Measurements from ENCODE around the gene ETNK1. TPM values are rescaled to one million over a fixed set of nuclear protein-coding genes. Genes with fewer than 3 reads are reported as not detected.
"Not testable (repeated sequence)": the region's sequence is repeated elsewhere in the genome, so short reads cannot be mapped to it uniquely, and the experiment has no call there.

The ETNK1 gene
- total RNA-seq, 5 donors from 2014 or later (not counting 1 experiment from before 2014, with no cell fraction given): 50.9 to 77.4 (median 69.9) TPM

DNA sequence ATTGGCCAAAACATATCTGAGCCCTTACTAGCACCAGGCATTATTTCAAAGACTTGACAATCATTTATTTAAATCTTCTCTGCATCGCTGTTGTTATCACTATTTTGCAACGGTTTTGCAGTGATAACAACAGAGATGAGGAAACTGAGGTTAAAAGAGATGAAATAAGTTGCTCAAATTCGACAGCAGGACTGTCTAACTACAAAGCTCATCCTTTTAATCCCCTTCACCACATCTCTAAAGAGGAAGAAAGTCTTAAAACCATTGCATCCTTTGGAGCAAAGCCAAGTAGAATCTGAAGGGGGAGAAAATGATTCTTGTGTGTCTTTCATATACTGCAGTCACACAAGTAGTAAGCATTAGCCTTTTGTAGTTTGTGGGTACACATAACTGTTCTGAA, 14.8 kb upstream of the ETNK1 start:
- DNase-seq (no peak), ATAC-seq (replicated peaks in 1 of 4) (no peak)
- peaks cover 5 to 19% (median 14%) of the 10 kb centered on the region in 3 donors for H3K9me3 Mint-ChIP-seq
- H3K27ac ChIP-seq (ENCODE audit: low read length): no peak overlapping the region
- no peaks in the 10 kb centered on the region for H3K36me3 Mint-ChIP-seq
- H3K4me3 Mint-ChIP-seq: no peak overlapping the region
- peaks cover 0 to 3% of the 10 kb centered on the region in 2 experiments for H3K27me3 ChIP-seq (replicated peaks in 1 of 2; ENCODE audit: control insufficient read depth in 2 of 2, extremely low read depth in 1 of 2, insufficient read depth in 2 of 2, low read length in 1 of 2)
- H3K27me3 Mint-ChIP-seq: peaks cover 0 to 1% of the 10 kb centered on the region in 2 donors
- peaks cover 0 to 3% (median 0%) of the 10 kb centered on the region in 3 donors for H3K4me1 Mint-ChIP-seq
- ChIA-PET CTCF (interaction anchor here in 1 of 2 donors (0.7 kb wide), 2 partner anchors 21 to 116 kb away, joined by 3 read pairs; no protein-coding TSS in a partner anchor), POLR2A (no interaction called here)
- WGBS (ENCODE audit: insufficient coverage): no CpG with 5 or more reads among the region's 3 CpGs
- H3K4me1 ChIP-seq (ENCODE audit: control insufficient read depth in 1 of 2, extremely low read depth in 1 of 2, insufficient read depth in 2 of 2, low read length in 2 of 2): no peaks in the 10 kb centered on the region
- H3K4me3 ChIP-seq (ENCODE audit: control insufficient read depth in 1 of 2, extremely low read depth in 1 of 2, low read length in 1 of 2): no peak overlapping the region
- H3K36me3 ChIP-seq (ENCODE audit: control insufficient read depth in 2 of 2, extremely low read depth in 1 of 2, insufficient read depth in 1 of 2, low read length in 1 of 2): no peaks in the 10 kb centered on the region
- no peaks in the 10 kb centered on the region for H3K9me3 ChIP-seq
- no peak overlapping the region for H3K27ac Mint-ChIP-seq

DNA sequence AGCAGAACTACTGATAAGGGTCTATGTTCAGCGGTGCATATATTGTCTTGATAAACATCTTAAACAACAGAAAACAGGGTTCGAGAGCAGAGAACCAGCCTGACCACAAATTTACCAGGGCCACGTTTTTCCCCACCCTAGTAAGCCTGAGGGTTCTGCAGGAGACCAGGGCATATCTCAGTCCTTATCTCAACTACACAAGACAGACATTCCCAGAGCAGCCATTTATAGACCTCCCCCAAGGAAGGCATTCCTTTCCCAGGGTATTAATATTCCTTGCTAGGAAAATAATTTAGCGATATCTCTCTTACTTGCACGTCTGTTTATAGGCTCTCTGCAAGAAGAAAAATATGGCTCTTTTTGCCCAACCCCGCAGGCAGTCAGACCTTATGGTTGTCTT, 12.1 kb upstream of the ETNK1 start:
- H3K27me3 Mint-ChIP-seq; H3K36me3 Mint-ChIP-seq; H3K4me1 Mint-ChIP-seq; H3K4me1 ChIP-seq (ENCODE audit: control insufficient read depth in 1 of 2, extremely low read depth in 1 of 2, insufficient read depth in 2 of 2, low read length in 2 of 2); H3K27me3 ChIP-seq (replicated peaks in 1 of 2; ENCODE audit: control insufficient read depth in 2 of 2, extremely low read depth in 1 of 2, insufficient read depth in 2 of 2, low read length in 1 of 2); H3K27ac Mint-ChIP-seq; ATAC-seq (replicated peaks in 1 of 4); H3K36me3 ChIP-seq (ENCODE audit: control insufficient read depth in 2 of 2, extremely low read depth in 1 of 2, insufficient read depth in 1 of 2, low read length in 1 of 2); POLR2A ChIA-PET; DNase-seq; H3K4me3 Mint-ChIP-seq; CTCF ChIA-PET; H3K9me3 ChIP-seq; H3K27ac ChIP-seq (ENCODE audit: low read length); H3K4me3 ChIP-seq (ENCODE audit: control insufficient read depth in 1 of 2, extremely low read depth in 1 of 2, low read length in 1 of 2): not testable (repeated sequence)
- peaks cover 5 to 25% (median 17%) of the 10 kb centered on the region in 3 donors for H3K9me3 Mint-ChIP-seq
- 74% methylated on average over 3 of the region's 6 CpGs for WGBS (ENCODE audit: insufficient coverage)

DNA sequence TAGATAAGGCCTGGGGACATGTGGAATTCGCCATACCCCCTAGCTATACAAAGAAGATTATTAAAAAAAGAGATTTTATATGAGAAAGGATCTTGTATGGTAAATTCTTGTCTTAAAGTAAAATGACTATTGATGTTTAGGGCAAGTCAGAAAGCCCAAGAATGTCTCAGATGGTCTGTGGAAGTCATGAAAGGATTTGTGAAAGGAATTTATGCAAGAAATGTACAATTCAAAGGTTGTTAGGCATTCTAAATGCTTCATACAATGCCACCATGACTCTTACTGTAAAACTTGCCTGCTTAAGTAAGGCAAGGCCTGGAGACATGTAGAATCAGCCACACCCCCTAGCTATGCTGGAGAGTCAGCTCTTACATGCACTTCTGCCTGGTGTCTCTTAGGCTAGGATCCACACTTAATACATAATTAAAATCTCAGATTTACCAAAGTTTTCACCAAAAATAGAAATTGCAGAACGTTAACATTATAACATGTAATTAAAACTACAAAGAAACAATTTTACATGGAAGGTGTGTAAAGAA, 8.9 kb upstream of the ETNK1 start:
- H3K27ac ChIP-seq (ENCODE audit: low read length): no peak overlapping the region
- Mint-ChIP-seq H3K4me3 (no peak overlapping the region), H3K27ac (no peak overlapping the region), H3K4me1 (no peaks in the 10 kb centered on the region), H3K36me3 (no peaks in the 10 kb centered on the region), H3K9me3 (peaks cover 5 to 21% (median 17%) of the 10 kb centered on the region in 3 donors), H3K27me3 (peaks cover 0 to 3% of the 10 kb centered on the region in 2 donors)
- H3K27me3 ChIP-seq (replicated peaks in 1 of 2; ENCODE audit: control insufficient read depth in 2 of 2, extremely low read depth in 1 of 2, insufficient read depth in 2 of 2, low read length in 1 of 2): peaks cover 0 to 3% of the 10 kb centered on the region in 2 experiments
- no peaks in the 10 kb centered on the region for H3K9me3 ChIP-seq
- ATAC-seq (replicated peaks in 1 of 4) (no peak), DNase-seq (no peak)
- CTCF ChIA-PET: no interaction called here
- H3K36me3 ChIP-seq (ENCODE audit: control insufficient read depth in 2 of 2, extremely low read depth in 1 of 2, insufficient read depth in 1 of 2, low read length in 1 of 2): no peaks in the 10 kb centered on the region
- no peaks in the 10 kb centered on the region for H3K4me1 ChIP-seq (ENCODE audit: control insufficient read depth in 1 of 2, extremely low read depth in 1 of 2, insufficient read depth in 2 of 2, low read length in 2 of 2)
- no CpG with 5 or more reads among the region's 2 CpGs for WGBS (ENCODE audit: insufficient coverage)
- H3K4me3 ChIP-seq (ENCODE audit: control insufficient read depth in 1 of 2, extremely low read depth in 1 of 2, low read length in 1 of 2): no peak overlapping the region
- POLR2A ChIA-PET: no interaction called here

DNA sequence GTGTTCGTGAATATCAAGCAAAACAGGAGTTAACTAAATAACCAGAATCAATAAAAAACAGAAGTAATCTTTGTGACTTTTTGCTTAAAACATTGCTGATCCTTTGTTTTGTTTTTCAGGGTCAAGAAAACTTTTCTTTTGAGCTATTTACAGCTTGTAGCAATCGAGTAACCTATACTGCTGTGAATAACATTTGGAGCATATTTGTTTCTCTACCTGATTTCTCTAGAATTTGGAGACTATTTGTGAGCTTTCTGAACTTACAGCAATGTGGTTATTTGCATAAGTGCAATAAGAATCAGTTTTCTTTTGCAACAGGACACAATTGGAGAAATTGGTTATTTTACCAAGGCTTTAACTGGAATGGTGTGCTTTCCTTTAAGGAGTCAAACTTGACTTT, 7.3 kb upstream of the ETNK1 start:
- ATAC-seq (replicated peaks in 1 of 4) (no peak), DNase-seq (no peak)
- Histone ChIP-seq H3K9me3 (no peaks in the 10 kb centered on the region), H3K36me3 (ENCODE audit: control insufficient read depth in 2 of 2, extremely low read depth in 1 of 2, insufficient read depth in 1 of 2, low read length in 1 of 2) (no peaks in the 10 kb centered on the region), H3K27ac (ENCODE audit: low read length) (no peak overlapping the region), H3K4me1 (ENCODE audit: control insufficient read depth in 1 of 2, extremely low read depth in 1 of 2, insufficient read depth in 2 of 2, low read length in 2 of 2) (no peaks in the 10 kb centered on the region), H3K27me3 (replicated peaks in 1 of 2; ENCODE audit: control insufficient read depth in 2 of 2, extremely low read depth in 1 of 2, insufficient read depth in 2 of 2, low read length in 1 of 2) (peaks cover 0 to 4% of the 10 kb centered on the region in 2 experiments), H3K4me3 (ENCODE audit: control insufficient read depth in 1 of 2, extremely low read depth in 1 of 2, low read length in 1 of 2) (no peak overlapping the region)
- H3K4me1 Mint-ChIP-seq: no peaks in the 10 kb centered on the region
- POLR2A ChIA-PET: interaction anchor here in 1 of 2 donors (0.6 kb wide), 1 partner anchor 10 kb away, joined by 3 read pairs; no protein-coding TSS in a partner anchor
- no CpG with 5 or more reads among the region's 2 CpGs for WGBS (ENCODE audit: insufficient coverage)
- CTCF ChIA-PET: no interaction called here
- no peak overlapping the region for H3K27ac Mint-ChIP-seq
- H3K36me3 Mint-ChIP-seq: no peaks in the 10 kb centered on the region
- H3K9me3 Mint-ChIP-seq: peaks cover 0 to 15% (median 11%) of the 10 kb centered on the region in 3 donors
- no peak overlapping the region for H3K4me3 Mint-ChIP-seq
- peaks cover 5 to 6% of the 10 kb centered on the region in 2 donors for H3K27me3 Mint-ChIP-seq

DNA sequence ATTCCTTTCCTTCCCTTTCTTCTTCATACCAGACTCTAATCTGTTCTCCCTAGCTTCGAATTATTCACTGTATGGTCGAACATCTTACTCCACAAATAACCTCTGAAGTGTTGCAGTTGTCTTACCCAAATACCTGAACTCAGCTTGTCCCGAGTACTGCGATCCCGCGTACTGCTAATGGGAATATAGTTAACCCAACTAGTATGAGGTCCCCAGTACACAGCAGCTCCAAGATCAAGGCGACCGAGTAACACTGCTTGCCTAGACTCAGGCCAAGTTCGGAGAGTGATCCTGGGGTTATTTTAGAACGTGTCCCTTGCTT, 462 bp upstream of the ETNK1 start:
- Histone ChIP-seq H3K4me3 (ENCODE audit: control insufficient read depth in 1 of 2, extremely low read depth in 1 of 2, low read length in 1 of 2) (peak overlapping the region; percentile 84 to 97), H3K27me3 (replicated peaks in 1 of 2; ENCODE audit: control insufficient read depth in 2 of 2, extremely low read depth in 1 of 2, insufficient read depth in 2 of 2, low read length in 1 of 2) (peaks cover 0 to 4% of the 10 kb centered on the region in 2 experiments), H3K27ac (ENCODE audit: low read length) (peak overlapping the region; percentile 93), H3K4me1 (ENCODE audit: control insufficient read depth in 1 of 2, extremely low read depth in 1 of 2, insufficient read depth in 2 of 2, low read length in 2 of 2) (peaks cover 8 to 35% of the 10 kb centered on the region in 2 experiments), H3K9me3 (no peaks in the 10 kb centered on the region), H3K36me3 (ENCODE audit: control insufficient read depth in 2 of 2, extremely low read depth in 1 of 2, insufficient read depth in 1 of 2, low read length in 1 of 2) (no peaks in the 10 kb centered on the region)
- CTCF ChIA-PET: interaction anchor here (0.8 to 1.6 kb wide), 6 partner anchors 16 to 96 kb away, joined by 3 to 5 read pairs (median 3); partner anchors contain the start of gene C2CD5 (in 2 of the 2)
- H3K9me3 Mint-ChIP-seq: no peaks in the 10 kb centered on the region
- H3K4me1 Mint-ChIP-seq: peaks cover 36 to 45% (median 40%) of the 10 kb centered on the region in 3 donors
- peak overlapping the region; percentile 85 to 99 (median 90) for H3K4me3 Mint-ChIP-seq
- POLR2A ChIA-PET: interaction anchor here (0.8 to 1.0 kb wide), 3 partner anchors 13 to 95 kb away, joined by 3 to 5 read pairs (median 3); partner anchors contain the start of gene C2CD5 (in 1 of the 2)
- peak in 4 of 35 experiments; percentile 2 to 7 (median 5) for DNase-seq
- WGBS (ENCODE audit: insufficient coverage): 21% methylated on average over 6 of the region's 10 CpGs
- ATAC-seq (replicated peaks in 1 of 4): peak in 1 of 4 experiments; percentile 17
- H3K27me3 Mint-ChIP-seq: peaks cover 6 to 10% of the 10 kb centered on the region in 2 donors
- peak overlapping the region; percentile 93 to 96 for H3K27ac Mint-ChIP-seq
- no peaks in the 10 kb centered on the region for H3K36me3 Mint-ChIP-seq

DNA sequence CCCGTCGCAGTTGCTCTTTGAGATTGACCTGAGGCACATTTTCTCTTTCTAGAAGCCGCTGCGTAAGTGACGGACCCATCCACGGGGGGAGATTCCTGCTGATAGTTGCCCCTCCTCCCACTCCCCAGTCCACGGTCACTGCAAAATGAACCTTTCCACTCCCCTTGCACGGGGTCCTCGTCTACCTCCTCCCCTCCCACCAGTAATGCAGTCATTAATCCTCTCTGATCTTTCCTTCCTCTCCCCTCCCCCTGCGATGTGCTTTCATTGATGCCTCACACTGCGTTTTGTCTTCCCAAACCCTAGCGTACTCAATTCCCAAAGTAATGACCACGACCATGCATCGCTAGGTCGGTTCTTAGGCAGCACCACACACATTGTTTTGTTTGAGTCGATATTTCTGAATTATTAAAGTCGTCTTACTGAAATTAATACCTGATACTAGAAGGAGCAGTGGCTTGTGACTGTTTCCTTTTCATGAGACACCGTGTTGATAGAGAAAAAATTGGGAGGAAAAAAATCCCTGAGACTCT, 857 bp downstream of the ETNK1 start:
- Mint-ChIP-seq H3K4me3 (peak overlapping the region; percentile 85 to 99 (median 90)), H3K36me3 (no peaks in the 10 kb centered on the region), H3K27me3 (peaks cover 6 to 10% of the 10 kb centered on the region in 2 donors), H3K27ac (peak overlapping the region; percentile 89 to 96), H3K9me3 (no peaks in the 10 kb centered on the region), H3K4me1 (peaks cover 47 to 57% (median 50%) of the 10 kb centered on the region in 3 donors)
- Histone ChIP-seq H3K4me1 (ENCODE audit: control insufficient read depth in 1 of 2, extremely low read depth in 1 of 2, insufficient read depth in 2 of 2, low read length in 2 of 2) (peaks cover 8 to 35% of the 10 kb centered on the region in 2 experiments), H3K36me3 (ENCODE audit: control insufficient read depth in 2 of 2, extremely low read depth in 1 of 2, insufficient read depth in 1 of 2, low read length in 1 of 2) (no peaks in the 10 kb centered on the region), H3K4me3 (ENCODE audit: control insufficient read depth in 1 of 2, extremely low read depth in 1 of 2, low read length in 1 of 2) (peak overlapping the region; percentile 84 to 97), H3K9me3 (no peaks in the 10 kb centered on the region), H3K27ac (ENCODE audit: low read length) (peak overlapping the region; percentile 93), H3K27me3 (replicated peaks in 1 of 2; ENCODE audit: control insufficient read depth in 2 of 2, extremely low read depth in 1 of 2, insufficient read depth in 2 of 2, low read length in 1 of 2) (peaks cover 0 to 4% of the 10 kb centered on the region in 2 experiments)
- ATAC-seq (replicated peaks in 1 of 4) (peak in 3 of 4 experiments; percentile 3 to 13 (median 4)), DNase-seq (peak in 18 of 35 experiments; percentile 1 to 53 (median 4))
- CTCF ChIA-PET: interaction anchor here (0.6 to 0.7 kb wide), 3 partner anchors 31 to 110 kb away, joined by 3 to 5 read pairs (median 3); no protein-coding TSS in a partner anchor
- WGBS (ENCODE audit: insufficient coverage): 0% methylated on average over 8 of the region's 18 CpGs
- POLR2A ChIA-PET: interaction anchor here in 1 of 2 donors (0.7 kb wide), 1 partner anchor 34 kb away, joined by 4 read pairs; no protein-coding TSS in a partner anchor

Data from T-cell (primary cell).